HL-60 (cell line): ENCODE measurements around the gene NCOA3.

Source experiments
- GABPA ChIP-seq: IDR thresholded peaks from 2 replicates; pipeline ENCODE4 v1.6.1; 2012; ENCODE audit warnings: low read depth
- POLR2AphosphoS5 ChIP-seq: IDR thresholded peaks from 2 replicates; pipeline ENCODE4 v1.6.1; 2012; ENCODE audit warnings: low read depth
- SPI1 ChIP-seq: IDR thresholded peaks from 2 replicates; pipeline ENCODE4 v1.6.1; 2012; ENCODE audit warnings: low read depth, mild to moderate bottlenecking, borderline replicate concordance
- TF ChIP-seq, protein P1 (sequence below): IDR thresholded peaks from 2 replicates; pipeline ENCODE4 v1.6.1; 2012; ENCODE audit warnings: low read depth; ENCODE audit not compliant: insufficient replicate concordance
- TF ChIP-seq, protein P2 (sequence below): IDR thresholded peaks from one replicate; pipeline ENCODE4 v1.5.1; 2011; ENCODE audit warnings: low read length, control low read depth, inconsistent platforms; ENCODE audit not compliant: insufficient read depth

DNA sequence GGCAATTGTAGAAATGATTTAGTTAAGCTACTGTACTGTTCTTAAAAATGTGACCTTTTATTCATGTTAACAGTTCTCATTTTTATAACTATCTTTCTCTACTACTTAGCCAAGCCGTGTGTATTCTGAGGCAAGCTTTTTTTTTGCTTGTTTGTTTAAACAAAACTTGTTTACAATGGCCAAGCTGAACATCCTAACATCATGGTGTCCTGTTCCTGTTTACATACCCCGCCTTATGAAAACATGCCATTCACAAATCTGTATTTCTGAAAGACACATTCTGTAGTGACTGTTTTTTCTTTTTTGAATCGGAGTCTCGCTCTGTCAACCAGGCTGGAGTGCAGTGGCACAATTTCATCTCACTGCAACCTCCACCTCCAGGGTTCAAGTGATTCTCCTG lies 140.9 kb downstream of the NCOA3 start:
- TF ChIP-seq, protein P1, sequence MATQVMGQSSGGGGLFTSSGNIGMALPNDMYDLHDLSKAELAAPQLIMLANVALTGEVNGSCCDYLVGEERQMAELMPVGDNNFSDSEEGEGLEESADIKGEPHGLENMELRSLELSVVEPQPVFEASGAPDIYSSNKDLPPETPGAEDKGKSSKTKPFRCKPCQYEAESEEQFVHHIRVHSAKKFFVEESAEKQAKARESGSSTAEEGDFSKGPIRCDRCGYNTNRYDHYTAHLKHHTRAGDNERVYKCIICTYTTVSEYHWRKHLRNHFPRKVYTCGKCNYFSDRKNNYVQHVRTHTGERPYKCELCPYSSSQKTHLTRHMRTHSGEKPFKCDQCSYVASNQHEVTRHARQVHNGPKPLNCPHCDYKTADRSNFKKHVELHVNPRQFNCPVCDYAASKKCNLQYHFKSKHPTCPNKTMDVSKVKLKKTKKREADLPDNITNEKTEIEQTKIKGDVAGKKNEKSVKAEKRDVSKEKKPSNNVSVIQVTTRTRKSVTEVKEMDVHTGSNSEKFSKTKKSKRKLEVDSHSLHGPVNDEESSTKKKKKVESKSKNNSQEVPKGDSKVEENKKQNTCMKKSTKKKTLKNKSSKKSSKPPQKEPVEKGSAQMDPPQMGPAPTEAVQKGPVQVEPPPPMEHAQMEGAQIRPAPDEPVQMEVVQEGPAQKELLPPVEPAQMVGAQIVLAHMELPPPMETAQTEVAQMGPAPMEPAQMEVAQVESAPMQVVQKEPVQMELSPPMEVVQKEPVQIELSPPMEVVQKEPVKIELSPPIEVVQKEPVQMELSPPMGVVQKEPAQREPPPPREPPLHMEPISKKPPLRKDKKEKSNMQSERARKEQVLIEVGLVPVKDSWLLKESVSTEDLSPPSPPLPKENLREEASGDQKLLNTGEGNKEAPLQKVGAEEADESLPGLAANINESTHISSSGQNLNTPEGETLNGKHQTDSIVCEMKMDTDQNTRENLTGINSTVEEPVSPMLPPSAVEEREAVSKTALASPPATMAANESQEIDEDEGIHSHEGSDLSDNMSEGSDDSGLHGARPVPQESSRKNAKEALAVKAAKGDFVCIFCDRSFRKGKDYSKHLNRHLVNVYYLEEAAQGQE = no peak
- TF ChIP-seq, protein P2, sequence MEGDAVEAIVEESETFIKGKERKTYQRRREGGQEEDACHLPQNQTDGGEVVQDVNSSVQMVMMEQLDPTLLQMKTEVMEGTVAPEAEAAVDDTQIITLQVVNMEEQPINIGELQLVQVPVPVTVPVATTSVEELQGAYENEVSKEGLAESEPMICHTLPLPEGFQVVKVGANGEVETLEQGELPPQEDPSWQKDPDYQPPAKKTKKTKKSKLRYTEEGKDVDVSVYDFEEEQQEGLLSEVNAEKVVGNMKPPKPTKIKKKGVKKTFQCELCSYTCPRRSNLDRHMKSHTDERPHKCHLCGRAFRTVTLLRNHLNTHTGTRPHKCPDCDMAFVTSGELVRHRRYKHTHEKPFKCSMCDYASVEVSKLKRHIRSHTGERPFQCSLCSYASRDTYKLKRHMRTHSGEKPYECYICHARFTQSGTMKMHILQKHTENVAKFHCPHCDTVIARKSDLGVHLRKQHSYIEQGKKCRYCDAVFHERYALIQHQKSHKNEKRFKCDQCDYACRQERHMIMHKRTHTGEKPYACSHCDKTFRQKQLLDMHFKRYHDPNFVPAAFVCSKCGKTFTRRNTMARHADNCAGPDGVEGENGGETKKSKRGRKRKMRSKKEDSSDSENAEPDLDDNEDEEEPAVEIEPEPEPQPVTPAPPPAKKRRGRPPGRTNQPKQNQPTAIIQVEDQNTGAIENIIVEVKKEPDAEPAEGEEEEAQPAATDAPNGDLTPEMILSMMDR = no peak
- TF ChIP-seq SPI1 = no peak
- TF ChIP-seq POLR2AphosphoS5 = no peak
- TF ChIP-seq GABPA = no peak
